HG02938 (cell line): ENCODE results near the gene PRLH.
"Not testable (repeated sequence)": the region's sequence is repeated elsewhere in the genome, so short reads cannot be mapped to it uniquely, and the experiment has no call there.

ENCODE experiments used
- ATAC-seq: cut with Tn5 transposase; IDR thresholded peaks from one replicate; pipeline ENCODE4 v1.9.1; 2021; ENCODE audit warnings: mild to moderate bottlenecking, moderate library complexity; ENCODE audit not compliant: unreplicated experiment

PRLH gene

DNA sequence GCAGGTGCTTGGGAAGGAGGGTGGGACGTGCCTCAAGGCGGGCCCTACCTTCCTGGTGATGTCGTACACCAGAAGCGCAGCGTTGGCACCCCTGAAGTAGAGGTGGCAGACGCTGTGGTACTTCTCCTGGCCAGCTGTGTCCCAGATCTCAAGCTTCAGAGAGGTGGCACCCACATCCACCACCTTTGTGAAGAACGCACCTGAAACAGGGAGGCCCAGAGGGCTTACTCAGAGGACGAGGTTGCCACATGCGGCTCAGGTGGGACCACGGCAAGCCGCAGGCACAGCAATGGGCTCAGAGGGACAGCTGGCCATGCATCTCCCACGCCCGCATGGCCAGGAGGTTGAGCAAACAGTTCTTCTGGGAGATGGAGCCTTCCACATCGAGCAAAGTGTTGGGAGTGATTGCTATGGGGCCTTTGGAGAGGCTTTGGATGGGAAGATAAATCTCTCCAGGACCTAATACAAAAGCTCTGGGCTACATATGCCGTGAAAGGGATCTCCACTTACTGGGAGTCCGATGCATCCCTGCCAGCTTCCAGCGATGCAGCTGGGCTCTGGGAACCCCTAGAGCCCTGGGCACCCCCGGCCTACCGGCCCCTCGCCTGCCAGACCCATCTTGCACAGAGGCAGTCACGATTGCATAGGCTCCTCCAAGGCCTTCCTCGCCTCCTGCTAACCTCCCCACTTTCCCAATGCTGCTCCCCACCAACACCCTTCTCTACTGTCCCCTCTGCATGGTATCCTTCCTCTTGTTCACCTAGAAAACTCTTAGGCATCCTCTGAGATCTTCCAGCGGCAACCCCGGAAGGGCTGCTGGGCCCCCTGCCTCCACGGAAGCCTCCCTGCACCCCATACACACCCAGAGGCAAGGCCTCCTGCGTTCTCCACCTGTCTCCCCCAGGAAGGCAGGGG, 11.8 kb downstream of the PRLH start:
- no peak for ATAC-seq

DNA sequence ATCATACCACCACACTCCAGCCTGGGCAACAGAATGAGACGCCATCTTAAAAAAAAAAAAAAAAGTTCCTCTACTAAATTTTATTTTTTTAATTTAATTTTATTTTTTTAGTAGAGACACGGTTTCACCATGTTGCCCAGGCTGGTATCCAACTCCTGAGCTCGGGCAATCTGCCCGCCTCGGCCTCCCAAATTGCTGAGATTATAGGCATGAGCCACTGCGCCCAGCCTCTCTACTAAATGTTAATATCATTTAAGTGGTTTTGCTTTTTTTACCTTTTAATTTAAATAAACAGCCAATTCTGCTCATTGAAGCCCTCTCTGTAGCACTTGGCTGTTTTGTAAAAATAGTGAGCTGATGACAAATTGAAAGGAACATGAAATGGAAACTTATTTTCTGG, 15.0 kb downstream of the PRLH start:
- ATAC-seq: no peak

DNA sequence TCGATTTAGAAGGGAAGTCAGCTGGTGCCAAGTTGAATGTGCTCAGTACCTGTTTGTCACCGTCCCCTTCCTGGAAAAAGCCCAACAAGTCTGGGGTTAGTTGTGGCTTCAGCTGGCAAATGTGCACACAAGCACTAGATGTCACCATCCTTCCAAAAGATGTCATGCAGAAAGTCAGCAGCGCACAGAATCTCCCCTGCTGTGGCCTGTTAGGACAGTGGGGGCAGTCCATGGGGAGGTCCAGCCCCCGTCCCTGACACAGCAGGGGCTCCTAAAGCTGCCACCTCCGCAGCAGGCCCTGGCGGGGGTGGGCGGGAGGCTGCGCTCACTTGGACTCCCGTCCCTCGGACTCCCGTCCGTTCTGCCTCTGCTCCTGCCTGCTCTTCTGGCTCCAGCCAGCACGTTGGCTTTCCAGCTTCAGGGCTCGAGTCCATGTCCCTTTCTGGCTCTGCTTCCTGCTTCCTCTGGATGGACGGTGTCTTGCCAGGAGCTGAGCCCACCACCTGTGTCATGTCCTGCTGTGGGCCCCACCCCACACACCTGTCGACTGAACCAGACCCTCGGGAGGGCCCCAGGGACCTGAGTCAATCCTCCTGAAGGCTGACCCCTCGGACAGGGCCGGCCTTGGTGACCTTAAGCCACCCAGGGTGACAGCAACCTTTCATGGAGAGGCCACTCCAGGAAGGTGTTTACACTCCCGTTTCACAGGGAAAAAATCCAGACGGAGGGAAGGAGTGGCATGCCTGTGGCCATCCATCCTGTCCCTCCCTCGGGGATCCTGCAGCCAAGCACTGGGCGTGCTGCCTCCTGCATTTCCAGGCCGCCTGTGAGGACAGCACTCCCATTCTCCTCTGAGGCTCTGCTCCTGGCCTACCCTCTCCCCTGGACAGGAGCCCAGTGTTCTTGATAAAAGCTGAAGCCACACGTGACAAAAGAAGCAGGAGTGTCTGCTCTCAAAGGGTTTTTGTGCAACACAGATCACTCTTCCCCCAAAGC, 15.7 kb downstream of the PRLH start:
- ATAC-seq: no peak

DNA sequence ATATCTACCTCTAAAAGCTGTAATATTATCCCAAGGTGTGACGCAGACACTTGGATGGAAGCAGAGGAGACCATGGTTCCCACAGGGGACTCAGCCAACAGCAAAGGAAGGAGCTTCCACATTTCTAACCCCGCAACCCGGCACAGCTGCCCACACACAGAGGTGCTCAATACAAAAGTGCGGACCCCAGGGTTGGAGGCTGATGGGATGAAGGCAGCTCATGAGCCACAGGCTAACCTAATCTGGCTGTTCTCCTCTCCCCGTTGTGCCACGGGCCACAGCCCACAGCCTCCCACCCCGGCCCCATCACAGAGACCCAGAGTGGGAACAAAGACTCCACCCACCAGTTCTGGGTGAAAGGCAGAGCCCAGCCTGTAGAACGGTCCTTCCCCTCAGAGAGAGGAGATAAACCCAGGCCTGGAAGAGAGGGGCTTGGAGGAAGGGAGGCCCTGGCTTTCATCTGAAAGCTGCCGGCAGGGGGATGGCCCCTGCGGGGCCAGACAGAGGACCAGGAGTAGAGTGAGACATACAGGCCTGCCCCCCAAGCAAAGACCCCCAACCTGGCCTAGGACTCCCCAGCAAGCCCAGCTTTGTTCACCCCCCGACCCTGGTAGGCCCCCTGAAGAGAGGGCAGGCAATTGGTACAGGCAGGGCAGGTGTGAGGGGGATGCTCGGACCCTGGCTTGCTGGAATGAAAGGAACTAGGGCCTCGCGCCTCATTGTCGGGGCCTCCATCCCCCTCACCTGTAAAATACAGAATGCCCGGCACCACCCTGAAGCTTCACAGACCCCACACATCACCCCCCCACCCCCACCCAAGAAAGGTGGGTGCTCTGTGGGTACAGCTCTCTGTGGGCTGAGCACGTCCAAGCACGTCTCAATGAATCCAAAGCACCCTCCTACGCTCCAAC, 17.3 kb downstream of the PRLH start:
- ATAC-seq: no peak

DNA sequence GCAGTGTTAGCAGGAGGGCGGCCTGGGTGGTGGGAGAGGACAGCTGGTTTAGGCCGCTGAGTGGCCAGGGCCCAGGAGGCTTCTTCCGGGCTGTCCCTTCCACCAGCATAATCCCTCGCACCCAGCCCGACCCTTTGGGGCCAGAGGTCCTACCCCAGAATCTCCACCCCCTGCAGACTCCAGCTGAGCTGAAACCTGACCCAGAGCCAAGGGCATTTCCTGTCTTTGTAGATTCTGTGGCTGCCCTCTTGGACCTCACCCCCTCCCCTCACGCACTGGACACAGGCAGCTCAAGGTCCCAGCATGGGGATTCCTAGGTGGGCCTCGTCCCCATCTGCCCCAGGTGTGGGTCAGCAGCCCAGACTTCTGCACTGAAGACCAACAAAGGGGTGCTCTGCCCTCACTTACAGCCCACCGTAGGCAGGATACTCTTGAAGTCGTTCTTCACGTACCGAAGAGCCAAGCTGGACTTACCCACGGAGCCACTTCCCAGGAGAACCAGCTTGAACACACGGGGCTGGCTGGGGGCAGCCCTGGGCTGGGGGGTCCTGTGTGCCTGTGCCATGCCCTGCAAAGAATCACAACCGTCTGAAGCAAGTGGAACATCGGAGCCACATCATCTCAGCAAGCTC, 19.3 kb downstream of the PRLH start:
- ATAC-seq: no peak

DNA sequence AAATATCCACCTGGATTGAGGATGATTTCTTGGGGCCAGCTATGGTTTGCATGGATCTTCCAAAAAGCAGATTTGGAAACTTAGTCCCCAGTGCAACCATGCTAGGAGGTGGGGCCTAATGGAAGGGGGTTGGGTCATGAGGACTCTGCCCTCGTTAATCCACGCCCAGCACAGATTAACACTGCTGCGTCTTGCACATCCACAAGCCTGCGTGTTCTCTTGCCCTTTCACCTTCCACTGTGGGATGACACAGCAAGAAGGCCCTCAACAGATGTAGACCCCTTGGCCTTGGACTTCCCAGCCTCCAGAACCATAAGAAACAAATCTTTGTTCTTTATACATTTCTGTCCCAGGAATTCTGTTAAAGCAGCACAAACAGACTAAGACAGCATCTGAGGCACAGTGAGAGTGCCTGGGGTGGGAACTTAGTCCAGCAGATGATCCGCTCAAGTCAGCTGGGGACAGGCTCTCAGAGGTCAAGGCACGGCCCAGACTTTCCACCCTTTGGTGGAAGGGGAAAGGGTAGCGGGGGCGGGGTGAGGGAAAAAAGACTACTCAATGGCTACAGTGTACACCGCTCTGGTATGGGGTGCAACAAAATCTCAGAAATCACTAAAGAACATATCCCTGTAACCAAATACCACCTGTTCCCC, 21.8 kb downstream of the PRLH start:
- ATAC-seq: no peak

DNA sequence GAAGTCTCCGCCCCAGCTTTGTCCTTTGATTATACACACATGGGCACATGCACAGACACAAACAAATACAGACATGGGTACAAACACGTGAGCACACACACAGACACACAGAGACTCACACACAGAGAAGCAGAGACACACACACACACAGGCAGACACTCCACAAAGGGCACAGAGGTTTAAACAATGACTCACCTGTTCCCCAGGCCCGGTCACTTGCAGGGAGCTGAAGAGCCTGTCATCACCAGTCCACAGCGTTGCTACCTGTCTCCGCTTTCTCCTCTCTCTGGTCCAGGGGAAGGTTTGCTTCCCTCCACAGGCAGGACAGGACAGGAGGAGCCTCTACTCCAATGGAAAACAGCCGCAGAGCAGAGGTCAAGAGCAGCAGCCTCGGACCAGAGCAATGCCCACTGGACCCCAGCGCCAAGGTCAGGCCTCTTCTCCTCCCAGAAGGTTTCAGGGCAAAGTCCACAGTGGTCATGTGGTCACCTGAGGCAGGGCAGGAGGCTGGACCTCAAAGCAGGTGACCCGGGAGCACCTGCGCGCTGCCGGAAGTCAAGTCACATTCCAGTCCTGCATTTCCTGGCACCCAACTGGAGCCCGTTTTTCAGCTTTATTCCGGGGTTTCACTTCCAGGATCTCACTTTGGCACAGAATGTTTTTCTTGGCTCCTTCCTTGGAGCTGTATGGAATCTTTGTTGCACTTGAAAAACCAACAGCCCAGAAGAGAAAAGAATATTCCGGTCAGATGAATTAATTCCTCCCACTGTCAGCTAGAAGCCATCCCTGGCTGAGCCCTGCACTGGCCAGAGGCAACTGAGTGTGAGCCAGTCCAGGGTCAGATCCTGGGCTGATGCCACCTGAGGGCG, 24.1 kb downstream of the PRLH start, which contains the start of gene RAB17:
RAB17 (minus strand) TSS at position 463 of the 869 bp plus-strand sequence. CDS start 4,580 bp downstream, outside the sequence.
- no peak for ATAC-seq

DNA sequence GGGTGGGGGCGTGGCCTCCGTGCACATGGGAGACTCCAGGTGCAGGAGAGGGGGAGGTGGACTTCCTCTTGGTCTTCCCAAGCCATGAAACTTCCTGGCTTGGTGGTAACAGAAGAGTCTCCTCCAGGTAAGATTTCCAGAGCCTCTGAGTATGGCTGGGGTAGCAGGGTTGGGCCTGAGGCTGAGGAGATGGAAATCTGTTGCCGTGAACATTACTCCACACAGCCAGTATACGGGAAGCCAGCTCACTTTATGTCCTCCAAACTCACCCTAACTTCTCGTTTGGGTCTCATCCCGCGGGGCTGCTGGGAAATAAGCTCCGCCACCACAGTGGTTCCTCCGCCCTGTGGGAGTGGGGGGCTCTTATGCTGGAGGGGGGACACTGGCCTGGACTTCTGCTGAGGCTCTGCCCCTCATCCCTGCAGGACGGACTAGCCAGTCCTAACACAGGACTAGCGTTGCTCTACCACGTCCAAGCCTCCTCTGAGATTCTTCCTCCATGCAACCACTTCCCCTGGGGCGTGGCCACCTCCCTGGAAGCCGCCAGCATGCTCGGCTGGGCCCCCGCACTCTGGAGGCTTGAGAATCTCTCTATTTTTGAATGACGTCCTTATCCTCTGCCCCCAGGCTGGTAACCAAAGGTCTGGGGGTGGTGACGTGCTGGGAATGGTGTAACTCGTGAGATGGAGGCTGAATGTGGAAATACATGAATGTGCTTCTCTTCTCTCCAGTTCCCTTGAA, 24.9 kb downstream of the PRLH start:
- ATAC-seq: no peak

DNA sequence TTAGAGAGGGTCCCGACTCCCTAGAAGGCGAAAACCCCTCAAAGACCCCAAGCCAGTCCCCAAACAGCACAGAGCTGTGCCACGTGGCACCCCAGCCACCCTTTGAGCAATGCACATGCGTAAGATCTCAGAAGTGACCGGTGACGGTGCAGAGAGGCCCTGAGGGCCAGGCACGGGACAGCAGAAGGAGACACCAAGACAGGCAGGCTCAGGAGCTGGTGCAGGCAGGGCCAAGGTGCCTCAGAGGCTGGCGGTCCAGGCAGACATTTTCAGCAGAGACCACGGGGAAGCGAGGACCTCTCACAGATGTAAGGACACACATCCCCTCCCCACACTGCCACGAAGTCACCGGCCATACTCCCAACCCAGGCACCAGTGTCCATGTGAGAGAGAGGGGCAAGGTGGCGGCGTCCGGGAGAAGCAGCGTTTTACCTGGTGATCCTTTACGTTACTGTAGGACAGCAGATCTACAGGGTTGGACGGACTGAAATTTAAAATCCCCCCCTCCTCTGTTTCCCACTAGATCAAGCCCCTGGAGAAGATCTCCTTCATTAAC, 26.1 kb downstream of the PRLH start:
- no peak for ATAC-seq

DNA sequence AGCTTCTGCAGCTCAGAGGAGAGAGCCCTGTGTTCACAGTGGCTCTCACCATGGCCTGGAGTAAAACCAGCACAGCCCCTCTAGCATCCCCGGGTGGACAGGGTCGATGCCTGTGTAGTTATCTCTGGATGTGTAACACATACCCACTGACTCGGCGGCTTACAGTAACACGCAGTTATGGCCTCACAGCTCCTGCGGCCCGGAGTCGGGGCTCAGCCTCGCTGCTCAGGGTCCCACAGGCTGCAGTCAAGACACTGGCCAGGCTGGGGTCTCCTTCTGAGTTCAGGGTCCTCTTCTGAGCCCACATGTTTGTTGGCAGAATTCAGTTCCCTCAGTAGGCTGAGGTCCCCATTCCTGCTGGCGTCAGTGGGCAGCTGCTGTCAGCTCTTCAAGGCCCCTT, 26.7 kb downstream of the PRLH start:
- no peak for ATAC-seq

DNA sequence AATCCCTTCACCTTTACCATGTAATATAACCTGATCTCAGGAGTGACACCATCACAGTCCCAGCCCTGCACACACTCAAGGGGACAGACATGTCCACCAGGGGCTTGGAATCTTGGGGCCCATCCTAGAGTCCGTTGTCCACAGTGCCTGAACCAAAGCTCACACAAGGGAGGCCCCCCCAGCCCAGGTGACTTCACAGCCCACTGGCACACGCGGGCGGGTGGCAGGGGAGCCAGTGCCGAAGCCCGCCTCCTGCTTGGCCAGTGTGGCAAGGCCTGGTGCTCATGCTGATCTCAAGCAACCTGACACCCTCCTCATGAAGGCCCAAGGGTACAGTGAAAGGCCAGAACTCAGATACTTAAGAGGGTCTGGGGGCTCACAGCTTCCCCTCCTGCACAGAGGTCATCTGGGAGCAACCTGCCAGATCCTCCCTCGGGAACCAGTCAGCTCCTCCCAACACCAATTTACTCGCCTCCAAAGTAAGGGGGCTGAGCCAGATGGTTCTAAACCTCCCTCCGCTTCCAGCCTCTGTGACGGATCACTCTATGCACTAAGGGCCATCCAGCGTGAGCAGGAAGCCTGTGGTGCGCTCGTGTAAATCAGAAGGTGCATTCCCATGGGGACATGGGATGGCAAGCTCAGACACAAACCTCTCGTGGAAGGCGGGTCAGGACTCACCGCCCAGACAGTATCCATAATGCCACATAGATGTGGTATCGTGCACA, 27.4 kb downstream of the PRLH start:
- no peak for ATAC-seq

DNA sequence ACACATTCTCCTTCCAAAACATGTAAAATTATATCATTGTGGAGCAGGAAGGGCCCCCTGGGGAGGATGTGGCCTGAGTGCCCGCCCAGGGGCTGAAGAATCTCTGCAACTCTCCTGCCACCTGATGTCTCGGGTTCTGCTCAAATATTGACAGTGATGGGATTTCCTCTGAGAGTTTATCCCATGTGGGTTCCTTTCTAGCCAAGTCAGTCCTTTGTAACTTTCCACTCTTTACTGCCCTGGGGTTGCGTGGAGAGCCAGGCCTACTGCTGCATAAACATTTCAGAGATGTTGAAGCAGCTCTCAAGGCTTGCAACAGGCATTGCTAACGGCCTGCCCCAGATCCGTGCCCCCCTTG, 28.1 kb downstream of the PRLH start:
- ATAC-seq: no peak

DNA sequence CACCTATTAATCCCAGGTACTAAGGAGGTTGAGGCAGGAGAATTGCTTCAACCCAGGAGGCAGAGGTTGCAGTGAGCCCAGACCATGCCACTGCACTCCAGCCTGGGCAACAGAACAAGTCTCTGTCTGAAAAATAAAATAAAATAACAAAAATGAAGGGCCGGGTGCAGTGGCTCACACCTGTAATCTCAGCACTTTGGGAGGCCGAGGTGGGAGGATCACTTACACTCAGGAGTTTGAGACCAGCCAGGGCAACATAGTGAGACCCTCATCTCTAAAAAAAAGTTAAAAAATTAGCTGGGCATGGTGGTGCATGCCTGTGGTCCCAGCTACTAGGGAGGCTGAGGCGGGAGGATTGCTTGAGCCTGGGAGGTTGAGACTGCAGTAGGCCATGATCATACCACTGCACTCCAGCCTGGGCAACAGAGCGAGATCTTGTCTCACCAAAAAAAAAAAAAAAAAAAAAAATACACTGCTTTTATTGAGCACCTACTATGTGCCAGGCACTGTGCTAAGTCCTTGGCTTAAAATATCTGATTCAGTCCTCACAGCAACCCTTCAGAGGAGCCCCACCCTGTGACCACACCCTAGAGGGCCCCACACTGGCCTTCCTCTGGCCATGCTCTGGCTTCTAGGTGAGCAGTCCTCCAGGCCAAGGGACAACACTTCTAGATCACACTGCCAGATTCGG, 29.6 kb downstream of the PRLH start:
- ATAC-seq: not testable (repeated sequence)

DNA sequence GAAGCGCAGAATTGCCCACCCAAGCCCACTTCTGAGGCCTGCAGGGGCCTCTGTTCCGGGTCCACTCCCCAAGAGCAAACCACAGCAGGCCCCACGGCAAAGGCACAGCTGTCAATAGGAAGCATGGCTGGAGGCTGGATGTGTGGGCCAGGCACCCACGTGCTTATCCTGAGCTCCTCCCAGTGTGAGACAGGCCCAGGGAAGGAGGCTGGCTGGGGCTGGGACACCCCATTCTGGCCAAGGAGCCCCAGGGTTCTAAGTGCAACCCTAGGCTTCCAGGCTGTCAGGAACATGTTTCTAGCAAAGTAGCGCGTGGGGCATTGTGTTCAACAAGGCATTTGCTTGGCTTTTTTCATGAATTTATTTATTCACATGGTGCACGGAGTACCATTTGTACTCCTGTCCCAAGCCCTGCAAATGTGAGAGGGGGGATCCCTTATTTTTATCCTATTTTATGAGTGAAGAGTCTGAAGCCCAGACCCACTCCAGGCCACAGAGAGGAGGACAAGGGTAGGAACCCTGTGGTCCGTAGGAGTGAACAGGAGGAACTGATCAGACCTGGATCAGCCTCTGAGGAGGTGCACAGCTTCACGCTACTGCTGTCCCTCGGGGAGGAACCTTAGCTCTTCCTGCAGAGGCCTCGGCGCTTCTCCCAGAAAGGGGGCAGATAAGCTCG, 30.3 kb downstream of the PRLH start:
- no peak for ATAC-seq

DNA sequence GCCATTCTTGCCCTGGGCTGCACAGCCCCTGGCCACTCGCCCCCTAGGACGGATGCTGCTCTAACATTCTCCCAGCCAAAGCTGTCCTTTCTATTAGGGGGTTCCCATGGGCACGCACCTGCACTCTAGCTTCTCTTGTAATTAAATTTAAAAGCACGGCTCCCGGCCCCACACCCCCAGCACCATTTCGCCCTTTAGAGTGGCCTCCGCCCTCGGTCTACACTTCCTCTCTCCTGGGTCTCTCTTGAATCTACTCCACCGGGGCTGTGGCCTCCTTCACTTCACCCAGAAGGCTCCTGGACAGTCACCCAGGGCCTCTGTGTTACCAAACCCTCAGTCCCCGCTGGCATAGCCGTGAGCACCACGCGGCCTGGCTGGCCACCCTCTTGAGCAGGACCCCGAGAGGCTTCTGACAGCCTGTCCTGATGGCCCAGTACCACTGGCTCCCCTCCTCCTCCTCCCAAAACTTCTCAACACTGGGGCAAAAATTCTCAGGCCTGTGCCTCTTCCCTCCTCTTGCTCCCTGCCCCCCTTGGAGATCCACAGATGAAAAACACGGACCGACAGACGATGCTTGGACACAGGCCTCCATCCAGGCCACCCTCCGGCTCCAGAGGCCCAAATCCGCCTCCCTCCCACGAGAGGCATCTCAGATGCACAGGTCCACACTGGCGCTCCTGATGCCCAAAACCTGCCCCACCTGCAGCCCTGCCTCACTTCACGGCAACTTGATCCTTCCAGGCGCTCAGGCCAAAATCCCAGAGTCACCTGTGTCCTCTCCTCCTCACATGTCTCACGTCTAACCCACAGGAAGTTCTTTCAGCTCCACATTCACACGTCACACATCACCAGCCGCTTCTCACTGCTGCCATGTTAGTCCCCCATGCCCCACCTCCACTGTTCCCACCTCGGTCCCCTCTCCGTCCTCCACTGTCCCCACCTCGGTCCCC, 31.1 kb downstream of the PRLH start:
- no peak for ATAC-seq
